Activated CD4-positive, alpha-beta memory T cell treated with anti-CD3 and anti-CD28 coated beads, Interleukin-2, amount 10 ng/mL, durations not matched to agents 7 days and 5 days (primary cell): ENCODE measurements around the gene CALB2. TPM values are rescaled to one million over a fixed set of nuclear protein-coding genes. Genes with fewer than 3 reads are reported as not detected.

ENCODE experiments used
- CTCF ChIA-PET: fragments of 350-600 bp; sonication (Branson Sonifier 250); formaldehyde crosslinking; loops from one replicate; lab custom pipeline; 2021; ENCODE audit warnings: antibody characterized with exemption, inconsistent platforms; lab: Charles Lee
- POLR2A ChIA-PET: fragments of 350-600 bp; sonication (Branson Sonifier 250); formaldehyde crosslinking; loops from one replicate; lab custom pipeline; 2021; ENCODE audit warnings: antibody characterized with exemption; lab: Charles Lee
- DNase-seq: peaks from one replicate; pipeline ENCODE4 v3.0.0-alpha.2; 2020
- H3K27ac Mint-ChIP-seq: one replicate; pipeline ENCODE4 v1.8.0; 2021; ENCODE audit warnings: mild to moderate bottlenecking, mixed read lengths
- H3K27me3 Mint-ChIP-seq: one replicate; pipeline ENCODE4 v1.8.0; 2021; ENCODE audit warnings: mixed read lengths
- H3K36me3 Mint-ChIP-seq: one replicate; pipeline ENCODE4 v1.8.0; 2021; ENCODE audit warnings: low read depth, mixed read lengths
- H3K4me1 Mint-ChIP-seq: one replicate; pipeline ENCODE4 v1.8.0; 2021; ENCODE audit warnings: mixed read lengths
- H3K4me3 Mint-ChIP-seq: one replicate; pipeline ENCODE4 v1.8.0; 2021; ENCODE audit warnings: mild to moderate bottlenecking, mixed read lengths
- H3K9me3 Mint-ChIP-seq: one replicate; pipeline ENCODE4 v1.8.0; 2021; ENCODE audit warnings: mixed read lengths
- total RNA-seq, 2 experiments: library from RNA; stranded (reverse); gene quantifications; one replicate each; pipeline ENCODE4 v1.2.3, GENCODE V29; 2021

CALB2 gene
- total RNA-seq, 2 experiments from 2014 or later, result not detected

GRCh38 chr16:71406316-71406715, 47.8 kb downstream of the CALB2 start:
- Mint-ChIP-seq H3K27me3 (peaks cover 29% of the 10 kb centered on the region), H3K36me3 (no peaks in the 10 kb centered on the region), H3K4me1 (peaks cover 21% of the 10 kb centered on the region), H3K4me3 (no peak overlapping the region), H3K27ac (no peak overlapping the region), H3K9me3 (no peaks in the 10 kb centered on the region)
- no peak for DNase-seq
- ChIA-PET POLR2A (no interaction called here), CTCF (no interaction called here)

GRCh38 chr16:71406724-71407123, 48.2 kb downstream of the CALB2 start:
- peaks cover 30% of the 10 kb centered on the region for H3K27me3 Mint-ChIP-seq
- no peak overlapping the region for H3K4me3 Mint-ChIP-seq
- no peak overlapping the region for H3K27ac Mint-ChIP-seq
- peaks cover 21% of the 10 kb centered on the region for H3K4me1 Mint-ChIP-seq
- no peaks in the 10 kb centered on the region for H3K9me3 Mint-ChIP-seq
- H3K36me3 Mint-ChIP-seq, result no peaks in the 10 kb centered on the region
- CTCF ChIA-PET, result no interaction called here
- POLR2A ChIA-PET, result no interaction called here
- DNase-seq, result no peak

GRCh38 chr16:71407731-71408130, 49.2 kb downstream of the CALB2 start:
- Mint-ChIP-seq H3K4me3 (no peak overlapping the region), H3K27me3 (peaks cover 31% of the 10 kb centered on the region), H3K4me1 (peaks cover 21% of the 10 kb centered on the region), H3K36me3 (no peaks in the 10 kb centered on the region), H3K9me3 (no peaks in the 10 kb centered on the region), H3K27ac (no peak overlapping the region)
- POLR2A ChIA-PET, result no interaction called here
- DNase-seq, result no peak
- CTCF ChIA-PET, result interaction anchor here (0.8 to 1.0 kb wide), 2 partner anchors 203 to 541 kb away, joined by 3 to 6 read pairs; no protein-coding TSS in a partner anchor

GRCh38 chr16:71408536-71408935, 50.0 kb downstream of the CALB2 start:
- Mint-ChIP-seq H3K27me3 (peaks cover 33% of the 10 kb centered on the region), H3K4me3 (no peak overlapping the region), H3K9me3 (no peaks in the 10 kb centered on the region), H3K27ac (no peak overlapping the region), H3K36me3 (no peaks in the 10 kb centered on the region), H3K4me1 (peaks cover 21% of the 10 kb centered on the region)
- POLR2A ChIA-PET, result no interaction called here
- CTCF ChIA-PET, result interaction anchor here (0.8 kb wide), 1 partner anchor 92 kb away, joined by 3 read pairs; no protein-coding TSS in a partner anchor
- DNase-seq, result no peak

GRCh38 chr16:71409011-71409775, 50.7 kb downstream of the CALB2 start:
- POLR2A ChIA-PET, result interaction anchor here (0.5 kb wide), 1 partner anchor 1649 kb away, joined by 3 read pairs; no protein-coding TSS in a partner anchor

GRCh38 chr16:71410146-71410545, 51.6 kb downstream of the CALB2 start:
- peaks cover 31% of the 10 kb centered on the region for H3K27me3 Mint-ChIP-seq
- no peak overlapping the region for H3K4me3 Mint-ChIP-seq
- DNase-seq, result no peak
- ChIA-PET POLR2A (no interaction called here), CTCF (interaction anchor here (0.6 to 4.6 kb wide), 2 partner anchors 90 to 201 kb away, joined by 3 to 72 read pairs; no protein-coding TSS in a partner anchor)
- H3K4me1 Mint-ChIP-seq, result peaks cover 21% of the 10 kb centered on the region
- H3K9me3 Mint-ChIP-seq, result no peaks in the 10 kb centered on the region
- no peak overlapping the region for H3K27ac Mint-ChIP-seq
- H3K36me3 Mint-ChIP-seq, result no peaks in the 10 kb centered on the region

More at GRCh38 chr16:71409011-71409775, 50.7 kb downstream of the CALB2 start:
- no peak for DNase-seq
- no peak overlapping the region for H3K27ac Mint-ChIP-seq
- peaks cover 21% of the 10 kb centered on the region for H3K4me1 Mint-ChIP-seq
- no peak overlapping the region for H3K4me3 Mint-ChIP-seq
- CTCF ChIA-PET, result interaction anchor here (0.8 kb wide), 1 partner anchor 91 kb away, joined by 3 read pairs; no protein-coding TSS in a partner anchor
- H3K36me3 Mint-ChIP-seq, result no peaks in the 10 kb centered on the region
- H3K27me3 Mint-ChIP-seq, result peaks cover 33% of the 10 kb centered on the region
- H3K9me3 Mint-ChIP-seq, result no peaks in the 10 kb centered on the region

GRCh38 chr16:71412270-71413160, 54.0 kb downstream of the CALB2 start:
- Mint-ChIP-seq H3K4me3 (no peak overlapping the region), H3K9me3 (no peaks in the 10 kb centered on the region), H3K36me3 (no peaks in the 10 kb centered on the region), H3K4me1 (peaks cover 7% of the 10 kb centered on the region), H3K27ac (no peak overlapping the region), H3K27me3 (peaks cover 33% of the 10 kb centered on the region)
- DNase-seq, result peak; percentile 61
- ChIA-PET POLR2A (interaction anchor here (0.5 kb wide), 1 partner anchor 49 kb away, joined by 3 read pairs; no protein-coding TSS in a partner anchor), CTCF (interaction anchor here (0.6 to 4.6 kb wide), 18 partner anchors 8 to 199 kb away, joined by 3 to 72 read pairs (median 4); partner anchors contain the start of gene CALB2)

GRCh38 chr16:71413341-71413740, 54.8 kb downstream of the CALB2 start:
- no peak for DNase-seq
- Mint-ChIP-seq H3K36me3 (no peaks in the 10 kb centered on the region), H3K4me3 (no peak overlapping the region), H3K27ac (no peak overlapping the region), H3K27me3 (peaks cover 29% of the 10 kb centered on the region), H3K4me1 (peaks cover under 1% of the 10 kb centered on the region), H3K9me3 (no peaks in the 10 kb centered on the region)
- CTCF ChIA-PET, result interaction anchor here (0.7 to 4.6 kb wide), 13 partner anchors 9 to 198 kb away, joined by 3 to 72 read pairs (median 4); no protein-coding TSS in a partner anchor
- POLR2A ChIA-PET, result no interaction called here

GRCh38 chr16:71414038-71414437, 55.5 kb downstream of the CALB2 start:
- Mint-ChIP-seq H3K27ac (no peak overlapping the region), H3K4me3 (no peak overlapping the region), H3K4me1 (no peaks in the 10 kb centered on the region), H3K9me3 (no peaks in the 10 kb centered on the region), H3K27me3 (peaks cover 26% of the 10 kb centered on the region), H3K36me3 (no peaks in the 10 kb centered on the region)
- ChIA-PET POLR2A (no interaction called here), CTCF (interaction anchor here (4.6 kb wide), 1 partner anchor 86 kb away, joined by 72 read pairs; no protein-coding TSS in a partner anchor)
- DNase-seq, result no peak

- CTCF ChIA-PET, result interaction anchor here (1.7 kb wide), 1 partner anchor 78 kb away, joined by 5 read pairs; no protein-coding TSS in a partner anchor
- no peak overlapping the region for H3K27ac Mint-ChIP-seq
- POLR2A ChIA-PET, result no interaction called here
- H3K36me3 Mint-ChIP-seq, result no peaks in the 10 kb centered on the region
- peak; percentile 50 for DNase-seq
- H3K4me3 Mint-ChIP-seq, result no peak overlapping the region
- H3K4me1 Mint-ChIP-seq, result peaks cover 4% of the 10 kb centered on the region
- no peaks in the 10 kb centered on the region for H3K9me3 Mint-ChIP-seq
- peaks cover 29% of the 10 kb centered on the region for H3K27me3 Mint-ChIP-seq
These were observed 63.4 kb downstream of the CALB2 start for GRCh38 chr16:71421911-71422310.

- H3K4me3 Mint-ChIP-seq, result no peak overlapping the region
- no peaks in the 10 kb centered on the region for H3K9me3 Mint-ChIP-seq
- no peak for DNase-seq
- POLR2A ChIA-PET, result no interaction called here
- H3K27ac Mint-ChIP-seq, result no peak overlapping the region
- H3K36me3 Mint-ChIP-seq, result no peaks in the 10 kb centered on the region
- H3K4me1 Mint-ChIP-seq, result peaks cover 4% of the 10 kb centered on the region
- CTCF ChIA-PET, result interaction anchor here (1.7 kb wide), 1 partner anchor 77 kb away, joined by 5 read pairs; no protein-coding TSS in a partner anchor
- H3K27me3 Mint-ChIP-seq, result peaks cover 32% of the 10 kb centered on the region
These were observed 64.5 kb downstream of the CALB2 start for GRCh38 chr16:71423016-71423415.

- ChIA-PET CTCF (no interaction called here), POLR2A (no interaction called here)
- Mint-ChIP-seq H3K27me3 (peaks cover 34% of the 10 kb centered on the region), H3K27ac (no peak overlapping the region), H3K9me3 (no peaks in the 10 kb centered on the region), H3K4me3 (no peak overlapping the region), H3K36me3 (no peaks in the 10 kb centered on the region), H3K4me1 (peaks cover 4% of the 10 kb centered on the region)
- no peak for DNase-seq
These were observed 65.3 kb downstream of the CALB2 start for GRCh38 chr16:71423865-71424264.
